IPS DF 4.7 (cell line): Measurements from ENCODE around the gene GPR89A.
"Not testable (repeated sequence)": the region's sequence is repeated elsewhere in the genome, so short reads cannot be mapped to it uniquely, and the experiment has no call there.

Source experiments
- DNase-seq: peaks from one replicate; pipeline ENCODE4 v3.0.0-alpha.2; 2013; ENCODE audit warnings: low spot score; ENCODE audit errors: extremely low read depth

Gene GPR89A

GRCh38 chr1:145607833-145608733, at the start of gene GPR89A:
Gene GPR89A, plus strand, starts transcription at chr1:145607988. Its CDS starts 146 bp downstream, at chr1:145608134.
- DNase-seq: peak; percentile 56

GRCh38 chr1:145586820-145587219, 21.0 kb upstream of the GPR89A start:
- DNase-seq: not testable (repeated sequence)

- not testable (repeated sequence) for DNase-seq
Measured at GRCh38 chr1:145590806-145591205, 17.0 kb upstream of the GPR89A start.

GRCh38 chr1:145592347-145592746, 15.4 kb upstream of the GPR89A start:
- DNase-seq: not testable (repeated sequence)

DNA sequence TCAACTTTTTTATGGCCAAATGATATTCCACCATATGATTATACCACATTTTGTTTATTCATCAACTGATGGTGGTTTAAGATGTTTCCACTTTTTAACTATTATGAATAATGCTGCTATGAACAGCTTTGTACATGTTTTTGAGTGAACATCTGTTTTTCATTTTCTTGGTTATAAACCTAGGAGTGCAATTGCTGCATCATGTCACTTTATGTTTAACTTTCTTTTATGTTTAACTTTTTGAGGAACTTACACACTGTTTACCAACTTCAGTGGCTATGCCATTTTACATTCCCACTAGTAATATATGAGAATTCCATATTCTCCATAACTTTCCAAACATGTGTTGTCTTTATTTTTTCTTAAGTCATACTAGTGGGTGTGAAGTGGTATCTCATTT, 12.4 kb upstream of the GPR89A start:
- not testable (repeated sequence) for DNase-seq

DNA sequence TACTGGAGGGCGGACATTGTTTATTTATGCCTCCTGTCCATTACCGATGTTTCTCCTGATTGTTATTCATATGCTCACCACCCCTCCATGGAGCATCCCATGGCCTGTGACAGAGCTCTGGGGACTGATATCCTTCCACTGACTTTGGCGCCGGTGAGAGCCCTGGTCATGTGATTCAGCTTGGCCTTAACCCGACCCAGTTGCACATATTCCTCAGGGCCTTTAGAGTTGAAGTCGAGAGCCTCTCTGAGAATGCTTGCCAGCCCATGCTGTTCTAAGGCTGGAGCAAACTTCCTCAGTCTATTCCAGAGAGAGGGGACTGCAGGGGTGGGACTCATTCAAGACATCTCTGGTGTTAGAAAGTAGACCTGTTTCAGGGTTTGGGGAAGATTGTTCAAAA, 11.6 kb upstream of the GPR89A start:
- not testable (repeated sequence) for DNase-seq

- not testable (repeated sequence) for DNase-seq
Measured at GRCh38 chr1:145599426-145599825, 8.4 kb upstream of the GPR89A start.

DNA sequence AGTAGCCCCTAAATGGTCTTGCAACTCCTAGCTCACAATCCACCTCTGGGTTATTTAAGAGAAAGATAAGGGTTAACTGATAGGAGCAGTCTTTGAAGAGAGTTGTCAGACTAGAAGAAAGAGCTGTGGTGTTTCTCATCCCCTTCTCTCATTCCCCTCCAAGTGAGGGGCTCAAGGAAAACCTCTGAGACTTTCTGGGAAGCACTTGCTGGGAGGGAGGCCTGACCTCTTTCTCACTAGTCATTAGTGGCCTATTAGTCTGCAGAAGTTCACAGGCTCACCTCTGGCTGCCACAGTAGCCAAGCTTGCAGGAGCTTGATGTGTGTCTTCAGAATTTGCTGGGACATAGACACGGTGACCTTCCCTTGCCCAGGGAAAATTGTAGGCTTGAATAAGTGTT, 6.2 kb upstream of the GPR89A start:
- no peak for DNase-seq

GRCh38 chr1:145606840-145607239, 948 bp upstream of the GPR89A start:
- not testable (repeated sequence) for DNase-seq

DNA sequence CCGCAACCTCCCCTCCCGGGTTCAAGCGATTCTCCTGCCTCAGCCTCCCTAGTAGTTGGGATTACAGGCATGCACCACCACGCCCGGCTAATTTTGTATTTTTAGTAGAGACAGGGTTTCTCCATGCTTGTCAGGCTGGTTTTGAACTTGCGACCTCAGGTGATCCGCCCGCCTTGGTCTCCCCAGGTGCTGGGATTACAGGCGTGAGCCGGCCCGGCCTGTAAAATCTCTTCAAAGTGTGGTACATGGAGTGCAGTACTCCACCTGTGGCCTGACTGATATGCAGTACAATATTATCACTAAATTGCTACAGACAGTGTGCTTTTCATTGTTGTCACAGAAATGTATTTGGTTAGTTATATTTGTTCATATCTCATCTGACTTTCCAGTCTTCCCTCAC, 499 bp upstream of the GPR89A start:
- DNase-seq: not testable (repeated sequence)

- not testable (repeated sequence) for DNase-seq
Measured at GRCh38 chr1:145610744-145611143, 3.0 kb downstream of the GPR89A start.

DNA sequence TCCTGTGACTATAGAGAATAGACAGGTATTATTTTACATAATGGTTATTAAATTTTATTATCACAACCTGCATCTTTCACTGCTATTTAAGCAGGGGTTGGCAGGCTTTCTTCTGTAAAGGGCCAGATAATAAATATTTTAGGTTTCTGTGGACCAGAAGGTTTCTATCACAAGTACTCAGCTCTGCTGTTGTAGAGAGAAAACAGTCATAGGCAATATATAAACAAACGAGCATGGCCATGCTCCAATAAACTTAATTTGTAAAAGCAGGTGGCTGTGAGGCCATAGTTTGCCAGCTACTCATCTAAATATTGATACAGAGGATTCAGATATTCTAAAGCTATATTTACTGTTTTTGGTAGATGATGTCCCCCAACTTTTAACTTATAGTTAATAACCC, 12.3 kb downstream of the GPR89A start:
- not testable (repeated sequence) for DNase-seq

DNA sequence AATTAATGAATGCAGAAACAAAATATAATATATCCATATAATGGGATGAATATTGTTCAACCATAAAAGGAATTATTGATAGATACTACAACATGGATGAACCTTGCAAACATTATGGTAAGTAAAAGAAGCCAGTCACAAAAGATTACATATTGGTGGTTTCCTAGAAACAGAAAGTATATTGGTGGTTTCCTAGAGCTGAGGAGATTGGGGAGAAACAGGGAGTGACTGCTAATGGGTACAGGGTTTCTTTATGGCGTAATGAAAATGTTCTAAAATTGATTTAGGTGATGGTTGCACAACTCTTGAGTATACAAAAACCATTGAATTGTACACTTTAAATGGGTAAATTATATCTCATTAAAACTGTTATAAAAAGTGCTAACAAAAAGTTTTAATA, 14.4 kb downstream of the GPR89A start:
- not testable (repeated sequence) for DNase-seq

DNA sequence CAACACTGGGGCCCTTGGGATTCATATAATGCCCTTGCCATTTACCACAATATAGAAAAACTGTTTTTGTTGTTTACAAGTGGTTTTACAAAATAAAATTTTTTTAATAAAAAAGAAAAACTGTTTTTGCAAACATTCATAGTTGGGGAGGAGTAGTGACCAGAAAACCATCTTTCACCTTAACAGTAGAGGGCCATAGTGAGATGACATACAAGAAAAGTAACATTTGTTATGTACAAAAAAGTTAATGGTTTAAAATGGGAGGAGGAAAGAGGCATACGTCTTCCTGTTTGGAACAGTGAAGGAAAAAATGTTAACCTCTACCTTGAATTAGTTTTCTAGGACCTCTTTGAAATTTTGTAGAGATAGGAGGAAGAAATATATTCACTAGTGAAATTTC, 28.4 kb downstream of the GPR89A start:
- not testable (repeated sequence) for DNase-seq

GRCh38 chr1:145641886-145642285, 34.1 kb downstream of the GPR89A start:
- not testable (repeated sequence) for DNase-seq

- not testable (repeated sequence) for DNase-seq
Measured at GRCh38 chr1:145643990-145644389, 36.2 kb downstream of the GPR89A start.

- not testable (repeated sequence) for DNase-seq
Measured at GRCh38 chr1:145656245-145656943, 48.6 kb downstream of the GPR89A start.

DNA sequence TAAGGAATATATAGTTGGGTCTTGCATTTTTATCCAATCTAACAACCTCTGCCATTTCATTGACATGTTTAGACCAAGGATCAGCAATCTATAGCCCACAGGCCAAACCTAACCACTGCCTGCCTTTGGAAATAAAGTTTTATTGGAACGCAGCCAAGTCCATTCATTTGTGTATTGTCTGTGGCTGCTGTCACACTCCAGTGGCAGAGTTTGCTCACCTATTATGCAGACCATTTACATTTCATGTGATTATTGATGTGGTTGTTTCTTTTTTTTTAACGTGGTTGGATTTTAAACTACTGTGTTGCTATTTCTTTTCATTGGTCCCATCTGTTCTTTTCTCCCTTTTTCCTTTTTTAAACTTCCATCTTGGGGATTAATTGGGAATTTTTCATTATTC, 54.7 kb downstream of the GPR89A start:
- not testable (repeated sequence) for DNase-seq

DNA sequence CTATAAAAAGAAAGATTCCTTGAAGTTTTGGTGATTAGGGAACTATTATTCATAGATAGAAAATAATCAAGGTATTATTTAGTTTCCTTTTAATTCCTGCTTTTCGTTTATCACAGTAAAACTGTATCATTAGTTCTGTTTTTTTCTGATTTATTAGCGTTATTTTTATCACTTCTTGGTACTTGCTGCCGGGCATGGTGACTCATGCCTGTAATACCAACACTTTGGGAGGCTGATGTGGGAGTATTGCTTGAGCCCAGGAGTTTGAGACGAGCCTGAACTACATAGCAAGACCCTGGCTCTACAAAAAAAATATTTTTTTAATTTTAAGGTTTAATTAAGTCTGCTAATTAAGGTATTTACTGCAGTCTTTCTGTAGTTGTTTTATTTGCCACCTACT, 57.2 kb downstream of the GPR89A start:
- not testable (repeated sequence) for DNase-seq

GRCh38 chr1:145670995-145671745, 63.4 kb downstream of the GPR89A start:
- not testable (repeated sequence) for DNase-seq

- DNase-seq: not testable (repeated sequence)
Measured at GRCh38 chr1:145673217-145673616, 65.4 kb downstream of the GPR89A start.
